ENCODE results near the gene ADH1B.
A peak's percentile ranks its signal among the peaks of the same experiment; 100 is the strongest.
"Not testable (repeated sequence)": the region's sequence is repeated elsewhere in the genome, so short reads cannot be mapped to it uniquely, and the experiment has no call there.

The ADH1B gene

GRCh38 chr4:99329876-99330275 is 8.7 kb upstream of the ADH1B start:
- no peak overlapping the region for H3K4me3 ChIP-seq
- no peak overlapping the region for H3K27ac ChIP-seq

GRCh38 chr4:99324979-99325378 is 3.8 kb upstream of the ADH1B start:
- Histone ChIP-seq H3K27ac (peak overlapping the region in 3 of 21 experiments; percentile 32 to 75 (median 58)), H3K4me3 (no peak overlapping the region)

DNA sequence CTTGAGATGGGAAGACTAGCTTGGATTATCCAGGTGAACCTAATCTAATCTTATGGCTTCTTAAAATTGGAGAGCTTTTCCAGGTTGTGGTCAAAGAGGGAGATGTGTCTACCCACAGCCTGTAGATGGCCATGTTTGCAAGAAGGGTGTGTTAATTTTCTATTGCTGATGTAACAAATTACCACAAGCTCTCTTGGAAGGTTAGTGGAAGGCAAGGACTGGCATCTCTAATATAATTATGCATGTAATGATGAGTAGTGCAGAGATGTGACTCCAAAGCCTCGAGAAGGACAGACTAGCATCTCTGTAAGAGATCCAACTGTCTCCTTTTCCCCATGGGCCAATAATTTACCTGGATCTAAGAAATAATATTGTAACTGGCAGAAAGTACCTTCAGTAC is 3.2 kb upstream of the ADH1B start:
- Histone ChIP-seq H3K27ac (peak overlapping the region in 8 of 21 experiments; percentile 21 to 75 (median 46)), H3K4me3 (no peak overlapping the region)

GRCh38 chr4:99323756-99324155 is 2.6 kb upstream of the ADH1B start:
- Histone ChIP-seq H3K27ac (peak overlapping the region in 7 of 21 experiments; percentile 21 to 75 (median 49)), H3K4me3 (no peak overlapping the region)

- H3K4me3 ChIP-seq, H3K27ac ChIP-seq: not testable (repeated sequence)
Measured at GRCh38 chr4:99317811-99318210, 3.4 kb downstream of the ADH1B start.

GRCh38 chr4:99317354-99317753 is 3.8 kb downstream of the ADH1B start:
- H3K27ac ChIP-seq: no peak overlapping the region
- H3K4me3 ChIP-seq: no peak overlapping the region

GRCh38 chr4:99315839-99316238 is 5.4 kb downstream of the ADH1B start:
- Histone ChIP-seq H3K4me3 (no peak overlapping the region), H3K27ac (no peak overlapping the region)

GRCh38 chr4:99314211-99314610 is 7.0 kb downstream of the ADH1B start:
- peak overlapping the region in 1 of 21 experiments; percentile 24 for H3K27ac ChIP-seq
- no peak overlapping the region for H3K4me3 ChIP-seq

DNA sequence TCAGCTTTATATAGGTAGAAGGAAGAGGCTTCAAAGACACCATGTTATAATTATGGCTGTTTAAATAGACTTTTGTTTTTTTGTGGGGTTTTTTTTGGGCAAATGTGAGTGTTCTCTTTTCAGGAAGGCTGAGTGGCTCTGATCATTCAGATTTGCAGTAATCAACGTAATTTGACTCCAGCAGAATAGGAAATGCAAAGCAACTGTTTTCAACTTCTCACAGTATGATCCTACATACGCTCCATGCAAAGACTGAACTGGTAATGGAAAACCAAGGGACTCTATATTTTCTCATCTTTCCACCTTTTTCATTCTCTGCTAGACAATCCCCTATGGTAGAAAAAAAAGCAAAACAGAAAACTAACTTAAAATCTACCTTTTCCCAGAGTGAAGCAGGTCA is 10.8 kb downstream of the ADH1B start:
- no peak overlapping the region for H3K4me3 ChIP-seq
- no peak overlapping the region for H3K27ac ChIP-seq

DNA sequence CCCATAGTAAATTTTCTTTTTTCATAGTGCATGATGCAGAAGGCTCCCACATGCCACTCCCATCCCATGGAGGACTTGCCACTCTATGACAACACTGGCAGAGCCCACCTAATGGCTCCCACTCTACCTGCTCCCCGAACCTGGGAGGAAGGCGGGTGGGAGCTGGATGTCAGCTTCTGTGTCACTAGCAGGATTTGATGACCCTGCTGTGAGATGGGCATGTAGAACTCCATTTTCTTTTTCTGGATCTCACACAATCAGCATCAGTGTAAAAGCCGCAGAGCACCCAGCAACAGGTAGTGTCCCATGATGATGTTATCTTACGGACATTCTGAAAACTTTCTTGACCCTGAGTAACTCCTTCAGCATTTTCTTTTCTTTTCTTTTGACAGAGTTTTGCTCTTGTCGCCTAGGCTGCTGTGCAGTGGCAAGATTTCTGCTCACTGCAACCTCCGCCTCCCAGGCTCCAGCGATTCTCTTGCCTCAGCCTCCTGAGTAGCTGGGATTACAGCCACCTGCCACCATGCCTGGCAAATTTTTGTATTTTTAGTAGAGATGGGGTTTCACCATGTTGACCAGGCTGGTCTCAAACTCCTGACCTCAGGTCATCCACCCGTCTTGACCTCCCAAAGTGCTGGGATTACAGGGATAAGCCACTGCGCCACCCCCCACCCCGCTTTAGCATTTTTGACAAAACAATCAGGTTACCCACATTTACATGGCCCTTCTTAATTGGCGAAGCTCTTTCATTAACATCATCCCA is 15.4 kb downstream of the ADH1B start:
- H3K27ac ChIP-seq: no peak overlapping the region

DNA sequence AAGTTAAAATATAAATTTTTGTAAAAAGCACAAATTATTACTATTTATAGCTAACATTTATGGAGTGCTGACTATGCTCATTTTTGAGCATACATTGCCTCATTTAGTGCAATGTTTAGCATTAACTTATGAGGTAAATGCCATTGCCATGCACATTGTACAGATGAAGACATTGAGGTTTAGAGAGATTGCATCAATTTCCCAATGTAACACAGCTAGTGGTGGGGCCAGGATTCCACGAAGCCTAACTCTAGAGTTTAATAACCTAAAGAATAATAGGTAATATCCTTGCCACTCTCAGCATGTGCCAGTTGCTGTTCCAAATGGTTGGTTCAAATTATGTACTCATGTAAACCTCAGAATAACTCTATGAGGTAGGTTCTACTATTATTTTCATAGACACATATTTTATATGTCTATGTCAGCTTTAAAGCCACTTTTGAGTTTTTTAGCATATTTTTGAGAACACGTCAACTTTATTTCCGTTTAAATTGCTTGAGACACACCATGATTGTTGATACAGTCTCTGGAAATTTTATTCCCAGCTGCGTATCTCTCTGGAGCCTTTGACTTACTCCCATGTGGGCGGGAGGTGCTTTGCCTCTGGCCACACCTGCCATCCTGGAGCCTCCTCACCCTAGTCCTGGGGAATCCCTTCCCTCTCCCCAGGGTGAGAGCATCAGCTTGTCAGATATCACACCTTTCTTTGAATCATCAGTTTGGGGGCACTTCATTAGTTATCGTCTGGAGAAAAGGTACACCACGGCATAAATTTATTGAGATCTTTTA is 19.6 kb downstream of the ADH1B start:
- H3K27ac ChIP-seq: peak overlapping the region in 9 of 21 experiments; percentile 4 to 70 (median 51)

More for the DNA sequence above, 15.4 kb downstream of the ADH1B start:
- H3K4me3 ChIP-seq: no peak overlapping the region

DNA sequence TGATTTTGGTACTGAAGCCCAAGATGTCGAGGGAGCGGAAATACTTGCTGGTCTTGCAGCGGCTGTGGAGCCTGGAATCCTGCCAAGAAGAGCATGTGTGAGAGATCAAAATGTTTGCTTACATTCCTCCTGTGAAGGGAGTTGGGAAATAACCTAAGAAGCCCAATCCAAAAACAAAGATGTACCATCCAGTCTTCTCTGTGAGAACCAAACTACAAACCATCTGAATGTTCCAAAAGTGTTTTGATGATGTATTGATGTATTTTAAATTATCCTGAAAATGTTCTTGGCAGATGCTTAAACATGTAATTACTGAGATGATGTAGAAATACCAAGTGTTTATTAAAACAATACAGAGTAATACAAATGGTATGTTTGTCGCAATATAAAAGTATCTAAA is 20.3 kb downstream of the ADH1B start:
- Histone ChIP-seq H3K4me3 (no peak overlapping the region), H3K27ac (peak overlapping the region in 2 of 21 experiments; percentile 36 to 70)

More for the DNA sequence above, 19.6 kb downstream of the ADH1B start:
- no peak overlapping the region for H3K4me3 ChIP-seq

- Histone ChIP-seq H3K27ac (no peak overlapping the region), H3K4me3 (no peak overlapping the region)
Measured at GRCh38 chr4:99293357-99293756, 27.8 kb downstream of the ADH1B start.

- no peak within 1 kb of the TSS for H3K4me3 ChIP-seq
Measured at GRCh38 chr4:99290848-99291786, 30.1 kb downstream of the ADH1B start, which contains the start of gene ADH1A. ADH1A (minus strand) TSS chr4:99290985; CDS start chr4:99290914, 71 bp downstream.

GRCh38 chr4:99285387-99285786 is 35.8 kb downstream of the ADH1B start:
- Histone ChIP-seq H3K27ac (no peak overlapping the region), H3K4me3 (no peak overlapping the region)

More at GRCh38 chr4:99290848-99291786, 30.1 kb downstream of the ADH1B start, which contains the start of gene ADH1A:
- H3K27ac ChIP-seq: no peak within 1 kb of the TSS

DNA sequence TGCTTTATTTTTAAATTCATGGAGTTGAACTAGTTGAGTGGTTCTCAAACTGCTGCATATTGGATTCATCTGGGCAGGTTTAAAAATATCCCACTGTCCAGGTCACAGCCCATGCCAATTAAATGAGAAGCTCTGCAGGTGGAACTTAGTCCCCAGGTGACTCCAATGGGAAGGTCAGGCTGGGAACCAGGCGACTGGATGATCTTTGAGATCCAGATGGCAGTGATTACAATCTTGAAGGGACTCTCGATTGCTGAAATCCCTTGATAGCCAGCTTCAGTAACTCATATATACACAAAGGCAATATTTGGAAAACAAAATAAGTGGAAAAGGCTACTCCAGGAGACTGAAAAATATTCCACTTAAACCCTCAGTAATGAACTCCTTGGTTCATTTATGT is 38.5 kb downstream of the ADH1B start:
- no peak overlapping the region for H3K27ac ChIP-seq
- no peak overlapping the region for H3K4me3 ChIP-seq

DNA sequence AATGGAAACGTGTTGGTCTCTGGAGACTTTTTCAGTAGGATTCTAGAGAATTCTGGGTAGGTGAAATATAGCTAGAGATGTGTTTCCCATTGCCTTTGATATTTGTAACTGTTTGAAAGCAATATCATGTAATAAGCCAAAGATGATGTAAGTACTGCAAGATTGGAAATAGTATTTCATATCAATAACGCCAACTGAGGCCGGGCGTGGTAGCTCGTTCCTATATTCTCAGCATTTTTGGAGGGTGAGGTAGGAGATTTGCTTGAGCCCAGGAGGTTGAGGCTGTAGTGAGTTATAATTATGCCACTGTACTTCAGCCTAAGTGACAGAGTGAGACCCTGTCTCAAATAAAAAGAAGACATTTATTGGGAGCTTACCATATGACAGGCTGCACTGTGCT is 39.9 kb downstream of the ADH1B start:
- Histone ChIP-seq H3K4me3 (no peak overlapping the region), H3K27ac (no peak overlapping the region)

- H3K27ac ChIP-seq: no peak overlapping the region
- H3K4me3 ChIP-seq: no peak overlapping the region
Measured at GRCh38 chr4:99276417-99276816, 44.8 kb downstream of the ADH1B start.

GRCh38 chr4:99275885-99276284 is 45.3 kb downstream of the ADH1B start:
- H3K27ac ChIP-seq: peak overlapping the region in 1 of 21 experiments; percentile 31
- H3K4me3 ChIP-seq: no peak overlapping the region

GRCh38 chr4:99275050-99275449 is 46.2 kb downstream of the ADH1B start:
- Histone ChIP-seq H3K27ac (no peak overlapping the region), H3K4me3 (no peak overlapping the region)
